BE2C (cell line): ENCODE data around the gene HSD17B2.

Experiments used
- DNase-seq: peaks from one replicate; pipeline ENCODE4 v3.0.0-alpha.2; 2020
- H3K27me3 ChIP-seq: fragments of 250-450 bp; sonication (Bioruptor Pico); 2 replicates; pipeline ENCODE4 v1.5.1; 2020; ENCODE audit warnings: mild to moderate bottlenecking
- H3K36me3 ChIP-seq: fragments of 250-450 bp; sonication (Bioruptor Pico); 2 replicates; pipeline ENCODE4 v1.5.1; 2020; ENCODE audit warnings: mild to moderate bottlenecking
- H3K4me1 ChIP-seq: fragments of 250-450 bp; sonication (Bioruptor Pico); 2 replicates; pipeline ENCODE4 v1.5.1; 2020
- H3K4me3 ChIP-seq: 2 replicates; pipeline ENCODE4 v1.5.1; 2011; ENCODE audit warnings: low read depth, low read length
- H3K9me3 ChIP-seq: fragments of 250-450 bp; sonication (Bioruptor Pico); 2 replicates; pipeline ENCODE4 v1.5.1; 2020
- CTCF ChIP-seq: IDR thresholded peaks from 2 replicates; pipeline ENCODE4 v1.5.1; 2012; ENCODE audit warnings: mild to moderate bottlenecking, low read depth, low read length

HSD17B2 gene

GRCh38 chr16:82091241-82091640 is 56.2 kb downstream of the HSD17B2 start:
- Histone ChIP-seq H3K4me1 (no peaks in the 10 kb centered on the region), H3K27me3 (no peaks in the 10 kb centered on the region), H3K9me3 (no peaks in the 10 kb centered on the region), H3K36me3 (no peaks in the 10 kb centered on the region), H3K4me3 (no peak overlapping the region)
- no peak for TF ChIP-seq CTCF
- no peak for DNase-seq

GRCh38 chr16:82092711-82093110 is 57.7 kb downstream of the HSD17B2 start:
- no peak for TF ChIP-seq CTCF
- no peaks in the 10 kb centered on the region for H3K36me3 ChIP-seq
- no peaks in the 10 kb centered on the region for H3K9me3 ChIP-seq
- H3K4me1 ChIP-seq = no peaks in the 10 kb centered on the region
- H3K27me3 ChIP-seq = no peaks in the 10 kb centered on the region
- no peak overlapping the region for H3K4me3 ChIP-seq
- DNase-seq = no peak

- no peaks in the 10 kb centered on the region for H3K4me1 ChIP-seq
- no peaks in the 10 kb centered on the region for H3K27me3 ChIP-seq
- H3K9me3 ChIP-seq = no peaks in the 10 kb centered on the region
- no peak for DNase-seq
- TF ChIP-seq CTCF = no peak
- no peaks in the 10 kb centered on the region for H3K36me3 ChIP-seq
- no peak overlapping the region for H3K4me3 ChIP-seq
Measured at GRCh38 chr16:82093666-82094300, 58.7 kb downstream of the HSD17B2 start.

- H3K36me3 ChIP-seq = no peaks in the 10 kb centered on the region
- H3K4me1 ChIP-seq = no peaks in the 10 kb centered on the region
- TF ChIP-seq CTCF = no peak
- no peaks in the 10 kb centered on the region for H3K9me3 ChIP-seq
- H3K4me3 ChIP-seq = no peak overlapping the region
- H3K27me3 ChIP-seq = no peaks in the 10 kb centered on the region
- DNase-seq = no peak
Measured at GRCh38 chr16:82094942-82095540, 60.0 kb downstream of the HSD17B2 start.

- no peak for DNase-seq
- H3K4me3 ChIP-seq = no peak overlapping the region
- no peaks in the 10 kb centered on the region for H3K4me1 ChIP-seq
- no peak for TF ChIP-seq CTCF
- H3K27me3 ChIP-seq = 0 out of 2 replicates have a peak, but pooled peaks cover under 1% of the 10 kb centered on the region
- no peaks in the 10 kb centered on the region for H3K36me3 ChIP-seq
- no peaks in the 10 kb centered on the region for H3K9me3 ChIP-seq
Measured at GRCh38 chr16:82096641-82097040, 61.6 kb downstream of the HSD17B2 start.

GRCh38 chr16:82105107-82105506 is 70.1 kb downstream of the HSD17B2 start:
- TF ChIP-seq CTCF = no peak
- Histone ChIP-seq H3K4me3 (no peak overlapping the region), H3K36me3 (no peaks in the 10 kb centered on the region), H3K9me3 (no peaks in the 10 kb centered on the region), H3K4me1 (no peaks in the 10 kb centered on the region), H3K27me3 (0 out of 2 replicates have a peak, but pooled peaks cover 14% of the 10 kb centered on the region)
- DNase-seq = no peak
